ENCODE data around the gene TBC1D3B.
"Not testable (repeated sequence)": the region's sequence is repeated elsewhere in the genome, so short reads cannot be mapped to it uniquely, and the experiment has no call there.

Gene TBC1D3B

GRCh38 chr17:36183001-36183971, 6.8 kb upstream of the TBC1D3B start:
- H3K4me3 ChIP-seq (ENCODE audit: low read depth, low read length): peak overlapping the region; percentile 63
- no peak for DNase-seq (ENCODE audit: low read depth)

- H3K4me3 ChIP-seq (ENCODE audit: low read depth, low read length): peak overlapping the region; percentile 63
These were observed 6.0 kb upstream of the TBC1D3B start for GRCh38 chr17:36182176-36183000.

GRCh38 chr17:36181446-36182175, 5.2 kb upstream of the TBC1D3B start:
- not testable (repeated sequence) for H3K4me3 ChIP-seq (ENCODE audit: low read depth, low read length); DNase-seq (ENCODE audit: low read depth)

More at GRCh38 chr17:36182176-36183000, 6.0 kb upstream of the TBC1D3B start:
- DNase-seq (ENCODE audit: low read depth): no peak

GRCh38 chr17:36168836-36169235, 7.6 kb downstream of the TBC1D3B start:
- not testable (repeated sequence) for DNase-seq (ENCODE audit: low read depth); H3K4me3 ChIP-seq (ENCODE audit: low read depth, low read length)

- no peak overlapping the region for H3K4me3 ChIP-seq (ENCODE audit: low read depth, low read length)
- DNase-seq (ENCODE audit: low read depth): no peak
These were observed 22.4 kb downstream of the TBC1D3B start for GRCh38 chr17:36153895-36154610.

- H3K4me3 ChIP-seq (ENCODE audit: low read depth, low read length): no peak overlapping the region
- DNase-seq (ENCODE audit: low read depth): no peak
These were observed 23.8 kb downstream of the TBC1D3B start for GRCh38 chr17:36152639-36153120.

GRCh38 chr17:36151891-36152638, 24.4 kb downstream of the TBC1D3B start:
- no peak for DNase-seq (ENCODE audit: low read depth)
- no peak overlapping the region for H3K4me3 ChIP-seq (ENCODE audit: low read depth, low read length)

GRCh38 chr17:36149296-36149820, 27.1 kb downstream of the TBC1D3B start:
- no peak for DNase-seq (ENCODE audit: low read depth)

GRCh38 chr17:36148559-36149295, 27.7 kb downstream of the TBC1D3B start:
- no peak overlapping the region for H3K4me3 ChIP-seq (ENCODE audit: low read depth, low read length)
- no peak for DNase-seq (ENCODE audit: low read depth)

More at GRCh38 chr17:36149296-36149820, 27.1 kb downstream of the TBC1D3B start:
- H3K4me3 ChIP-seq (ENCODE audit: low read depth, low read length): no peak overlapping the region

- H3K4me3 ChIP-seq (ENCODE audit: low read depth, low read length): no peak overlapping the region
- no peak for DNase-seq (ENCODE audit: low read depth)
These were observed 28.8 kb downstream of the TBC1D3B start for GRCh38 chr17:36147601-36148000.

GRCh38 chr17:36144981-36145729, 31.3 kb downstream of the TBC1D3B start:
- H3K4me3 ChIP-seq (ENCODE audit: low read depth, low read length): no peak overlapping the region
- no peak for DNase-seq (ENCODE audit: low read depth)

- no peak for DNase-seq (ENCODE audit: low read depth)
- H3K4me3 ChIP-seq (ENCODE audit: low read depth, low read length): no peak overlapping the region
These were observed 32.4 kb downstream of the TBC1D3B start for GRCh38 chr17:36144014-36144413.

GRCh38 chr17:36142806-36143205, 33.6 kb downstream of the TBC1D3B start:
- no peak for DNase-seq (ENCODE audit: low read depth)

GRCh38 chr17:36142235-36142634, 34.2 kb downstream of the TBC1D3B start:
- DNase-seq (ENCODE audit: low read depth): no peak
- no peak overlapping the region for H3K4me3 ChIP-seq (ENCODE audit: low read depth, low read length)

More at GRCh38 chr17:36142806-36143205, 33.6 kb downstream of the TBC1D3B start:
- no peak overlapping the region for H3K4me3 ChIP-seq (ENCODE audit: low read depth, low read length)

- no peak overlapping the region for H3K4me3 ChIP-seq (ENCODE audit: low read depth, low read length)
- DNase-seq (ENCODE audit: low read depth): no peak
These were observed 40.0 kb downstream of the TBC1D3B start for GRCh38 chr17:36136439-36136838.

GRCh38 chr17:36136036-36136435, 40.4 kb downstream of the TBC1D3B start:
- H3K4me3 ChIP-seq (ENCODE audit: low read depth, low read length): no peak overlapping the region

More at GRCh38 chr17:36136036-36136435, 40.4 kb downstream of the TBC1D3B start:
- DNase-seq (ENCODE audit: low read depth): no peak

Data from skeletal muscle cell (primary cell).